Fibroblast of peridontal ligament (primary cell): Measurements from ENCODE around the gene NTSR2.

ENCODE experiments used
- DNase-seq: peaks from one replicate; pipeline ENCODE4 v3.0.0-alpha.2; 2010; ENCODE audit errors: extremely low read depth

NTSR2 gene, protein sequence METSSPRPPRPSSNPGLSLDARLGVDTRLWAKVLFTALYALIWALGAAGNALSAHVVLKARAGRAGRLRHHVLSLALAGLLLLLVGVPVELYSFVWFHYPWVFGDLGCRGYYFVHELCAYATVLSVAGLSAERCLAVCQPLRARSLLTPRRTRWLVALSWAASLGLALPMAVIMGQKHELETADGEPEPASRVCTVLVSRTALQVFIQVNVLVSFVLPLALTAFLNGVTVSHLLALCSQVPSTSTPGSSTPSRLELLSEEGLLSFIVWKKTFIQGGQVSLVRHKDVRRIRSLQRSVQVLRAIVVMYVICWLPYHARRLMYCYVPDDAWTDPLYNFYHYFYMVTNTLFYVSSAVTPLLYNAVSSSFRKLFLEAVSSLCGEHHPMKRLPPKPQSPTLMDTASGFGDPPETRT

DNA sequence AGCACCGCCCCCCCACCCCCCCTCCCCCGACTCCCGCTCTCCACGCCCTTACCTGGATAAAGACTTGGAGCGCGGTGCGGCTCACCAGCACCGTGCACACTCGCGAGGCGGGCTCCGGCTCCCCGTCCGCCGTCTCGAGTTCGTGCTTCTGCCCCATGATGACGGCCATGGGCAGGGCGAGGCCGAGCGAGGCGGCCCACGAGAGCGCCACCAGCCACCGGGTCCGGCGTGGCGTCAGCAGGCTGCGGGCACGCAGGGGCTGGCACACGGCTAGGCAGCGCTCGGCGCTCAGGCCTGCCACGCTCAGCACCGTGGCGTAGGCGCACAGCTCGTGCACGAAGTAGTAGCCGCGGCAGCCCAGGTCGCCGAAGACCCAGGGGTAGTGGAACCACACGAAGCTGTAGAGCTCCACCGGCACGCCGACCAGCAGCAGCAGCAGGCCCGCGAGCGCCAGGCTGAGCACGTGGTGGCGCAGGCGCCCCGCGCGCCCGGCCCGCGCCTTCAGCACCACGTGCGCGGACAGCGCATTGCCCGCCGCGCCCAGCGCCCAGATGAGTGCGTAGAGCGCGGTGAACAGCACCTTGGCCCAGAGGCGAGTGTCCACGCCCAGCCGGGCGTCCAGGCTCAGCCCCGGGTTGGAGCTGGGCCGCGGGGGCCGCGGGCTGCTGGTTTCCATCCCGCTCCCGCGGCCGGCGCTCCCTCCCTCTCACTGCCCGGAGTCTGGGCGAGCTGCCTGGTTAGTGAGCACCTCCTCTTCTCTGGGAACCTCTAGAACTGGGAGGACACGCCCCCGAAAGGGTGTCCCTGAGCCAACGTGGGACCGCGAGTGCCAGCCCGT is at the start of gene NTSR2:
TSS of gene NTSR2 (minus strand) at position 742 of the 838 bp plus-strand sequence. CDS start at position 676, 66 bp downstream.
- peak; percentile 34 for DNase-seq

DNA sequence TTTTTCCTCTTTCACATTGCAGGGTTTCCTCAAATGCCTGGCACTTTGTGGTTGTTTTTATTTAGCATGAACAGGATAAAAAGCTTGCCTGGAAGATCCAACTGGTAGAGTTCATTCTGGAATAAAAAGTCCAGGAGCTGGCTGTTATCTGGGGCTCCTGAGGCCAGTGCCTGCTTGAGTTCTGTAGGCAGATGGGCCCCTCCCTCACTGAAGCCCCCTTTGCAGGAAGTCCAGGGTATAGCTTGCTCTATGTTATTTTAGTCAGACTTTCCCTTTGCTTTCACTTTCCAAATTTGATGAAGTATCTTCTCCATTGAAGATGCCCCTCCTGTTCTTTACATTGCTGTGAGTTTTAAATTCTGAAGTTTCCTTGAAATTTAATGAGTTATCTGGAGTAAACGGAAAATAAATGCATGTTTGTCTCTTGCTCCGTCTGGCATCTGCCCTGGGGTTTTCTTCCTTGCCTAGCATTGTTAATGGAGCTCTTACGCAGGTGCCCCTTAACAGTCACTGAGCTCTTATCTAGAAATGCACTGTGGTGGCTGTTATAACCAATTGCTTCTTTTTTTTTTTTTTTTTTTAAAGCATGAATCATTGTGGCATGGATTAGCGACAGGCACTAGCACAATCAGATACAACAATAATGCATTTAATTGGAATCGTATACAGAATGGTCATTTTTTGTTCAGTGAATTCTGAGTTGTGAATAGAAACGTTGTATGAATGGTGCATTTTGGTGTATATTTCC is 49.4 kb upstream of the NTSR2 start:
- no peak for DNase-seq

DNA sequence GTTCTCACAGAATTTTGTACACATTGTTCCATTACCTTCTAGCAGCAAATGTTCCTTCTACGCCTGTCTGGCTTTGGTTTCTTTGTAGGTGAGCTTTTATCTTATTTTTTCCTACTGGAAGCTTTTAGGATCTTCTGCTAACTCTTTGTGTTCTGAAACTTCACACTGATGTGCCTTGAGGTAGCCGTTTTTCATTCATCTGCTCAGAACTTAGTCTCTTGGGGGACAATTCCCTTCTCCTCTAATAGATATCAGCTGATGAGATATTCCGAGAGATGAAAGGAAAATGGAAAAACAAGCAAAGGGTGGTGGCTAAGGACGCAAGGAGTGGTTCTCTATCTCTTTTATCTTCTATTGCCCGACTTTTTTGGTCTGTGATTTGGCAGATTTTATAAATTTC is 48.6 kb upstream of the NTSR2 start:
- DNase-seq: no peak

DNA sequence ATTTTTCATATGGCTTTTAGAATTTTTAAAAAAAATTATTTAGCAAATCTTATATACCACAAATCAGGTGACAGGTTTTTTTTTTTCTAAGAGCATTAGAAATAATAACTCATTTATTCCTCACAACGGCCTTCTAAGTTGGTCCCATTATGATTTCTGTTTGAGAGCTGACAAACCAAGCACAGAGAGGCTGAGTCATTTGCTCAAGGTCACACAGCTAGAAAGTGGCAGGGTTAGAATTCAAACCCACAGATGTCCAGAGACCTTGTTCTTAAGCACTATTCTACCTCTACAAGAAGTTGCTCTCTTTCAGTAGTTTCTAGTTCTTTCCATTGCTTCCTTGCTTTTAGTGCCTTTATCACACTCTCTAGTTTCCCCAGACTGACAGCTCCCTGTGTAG is 47.6 kb upstream of the NTSR2 start:
- DNase-seq: no peak

DNA sequence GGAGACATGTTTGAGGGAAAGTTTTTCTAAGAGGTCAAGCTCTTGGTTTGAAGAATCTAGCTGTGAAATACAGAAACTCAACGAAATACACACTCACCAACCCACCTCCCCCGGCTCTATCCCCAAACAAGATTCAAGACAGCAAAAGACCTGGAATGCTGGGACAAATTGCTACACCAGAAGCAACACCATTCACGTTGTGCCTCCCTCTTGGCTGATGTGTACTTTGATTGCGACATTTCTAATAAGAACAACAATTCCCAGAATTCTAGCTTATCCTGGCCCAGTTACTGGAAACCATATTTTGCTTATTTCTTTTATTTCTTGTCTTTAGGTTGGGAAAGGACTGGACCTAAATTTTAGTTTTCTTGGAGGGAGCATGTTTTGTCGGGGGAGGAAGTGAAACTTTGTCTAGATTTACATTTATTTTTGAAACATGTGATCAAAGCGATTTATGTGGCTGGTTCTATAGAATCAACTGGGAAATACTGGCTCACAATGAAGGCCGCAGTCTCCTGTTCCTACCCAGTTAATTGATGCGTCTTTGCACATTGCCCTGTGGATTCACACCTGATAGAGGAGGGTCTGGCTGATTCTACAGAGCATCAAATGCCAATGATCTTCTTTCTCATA is 46.8 kb upstream of the NTSR2 start:
- peak; percentile 69 for DNase-seq

DNA sequence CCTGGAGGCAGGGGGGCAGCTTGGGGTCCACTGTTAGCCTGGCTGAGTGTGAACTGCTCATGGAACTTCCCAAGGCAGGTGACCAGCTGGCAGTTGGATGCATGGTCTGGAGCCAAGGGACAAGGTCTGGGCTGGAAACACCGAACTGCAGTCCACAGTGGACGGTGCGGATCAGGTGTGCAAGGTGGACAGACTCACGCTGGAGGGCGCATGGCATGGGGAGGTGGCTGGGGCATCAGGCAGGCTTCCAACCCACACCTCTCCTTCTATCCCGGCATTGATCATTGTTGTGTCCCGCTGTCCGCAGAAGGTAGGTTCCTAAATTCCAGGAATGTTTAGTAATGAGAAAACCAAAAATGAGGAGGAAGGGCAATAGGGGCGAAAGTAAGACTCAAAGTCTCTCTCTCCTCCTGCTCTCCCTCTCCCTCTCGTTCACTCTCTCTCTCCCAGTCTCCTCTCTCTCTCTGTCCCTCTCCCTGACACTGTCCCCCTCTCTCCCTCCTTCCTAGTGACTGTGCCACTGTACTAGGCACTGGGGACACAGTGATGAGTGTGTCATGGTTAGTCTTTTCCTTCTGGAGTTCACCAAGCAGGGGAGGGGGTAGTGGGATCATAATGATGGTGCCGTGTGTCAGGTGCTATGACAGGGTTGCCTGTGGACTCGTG is 46.1 kb upstream of the NTSR2 start:
- DNase-seq: no peak

DNA sequence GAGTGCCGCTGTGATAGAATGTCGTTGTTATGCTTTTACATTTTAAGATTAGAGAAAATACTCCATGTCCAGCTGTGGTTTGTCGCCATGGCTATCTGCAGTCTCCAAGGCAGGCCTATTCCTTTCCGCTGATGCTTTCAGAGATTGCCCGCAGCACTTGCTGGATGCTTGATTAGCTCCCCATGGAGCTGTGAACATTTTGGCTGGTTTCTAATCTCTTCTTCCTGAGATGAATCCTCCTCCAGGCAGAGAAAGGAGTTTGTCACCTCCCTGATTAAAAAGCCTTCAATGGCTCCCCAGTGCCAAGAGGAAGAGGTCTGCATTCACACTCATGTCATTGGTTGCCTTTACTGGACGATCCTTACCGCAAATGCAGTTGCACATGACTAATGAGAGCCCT is 43.8 kb upstream of the NTSR2 start:
- DNase-seq: no peak

DNA sequence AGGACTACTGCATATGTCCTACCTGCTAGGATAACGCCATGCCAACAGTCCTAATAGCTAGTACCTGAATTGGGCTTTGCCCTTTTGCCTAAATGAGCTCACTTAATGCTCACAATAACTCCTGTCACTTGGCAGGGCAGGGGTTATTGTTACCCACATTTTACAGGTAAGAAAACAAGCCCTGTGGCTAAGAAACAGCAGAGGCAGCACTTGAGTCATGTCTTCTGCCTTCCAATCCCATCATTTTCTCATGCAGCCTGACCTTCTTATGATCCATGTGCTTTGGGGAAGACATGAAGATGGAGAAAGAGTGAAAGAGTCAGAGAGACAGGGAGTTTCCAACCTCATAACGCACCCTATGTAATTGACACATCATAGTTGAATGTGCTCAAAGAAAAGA is 42.9 kb upstream of the NTSR2 start:
- DNase-seq: no peak

DNA sequence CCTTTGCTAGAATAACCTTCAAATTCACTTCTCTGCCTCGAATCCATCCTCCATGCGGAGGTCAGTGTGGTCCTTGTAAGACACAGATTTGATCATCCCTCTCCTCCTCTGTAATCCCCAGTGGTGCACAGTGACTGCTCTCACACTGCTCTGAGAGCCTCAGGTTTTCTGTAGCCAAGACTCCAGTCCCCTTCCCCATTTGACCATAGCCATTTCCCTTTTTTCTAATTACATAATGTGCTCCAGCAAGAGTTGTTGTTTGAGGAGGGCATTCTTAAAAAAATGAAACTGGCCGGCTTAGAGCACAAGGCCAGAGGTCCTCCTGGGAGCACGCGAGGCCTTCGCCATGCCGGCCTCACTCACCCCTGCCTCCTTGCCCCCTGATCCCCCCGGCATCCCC is 41.8 kb upstream of the NTSR2 start:
- no peak for DNase-seq

DNA sequence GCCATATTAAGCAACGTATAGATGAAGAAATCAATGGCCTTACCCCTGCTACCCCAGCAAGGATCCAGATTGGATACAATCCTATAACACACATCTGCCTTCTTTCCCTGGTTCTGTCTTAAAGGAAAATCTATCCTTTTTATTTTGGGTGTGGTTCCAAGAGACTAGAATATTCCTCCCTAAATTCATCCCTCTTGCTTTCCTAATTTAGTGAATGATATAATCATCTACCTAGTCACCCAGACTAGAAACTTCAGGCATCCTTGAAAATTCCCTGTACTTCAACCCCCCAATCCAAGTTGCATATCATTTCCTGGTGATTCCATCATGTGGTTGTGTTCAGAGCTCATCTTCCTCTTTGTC is 41.3 kb upstream of the NTSR2 start:
- no peak for DNase-seq

DNA sequence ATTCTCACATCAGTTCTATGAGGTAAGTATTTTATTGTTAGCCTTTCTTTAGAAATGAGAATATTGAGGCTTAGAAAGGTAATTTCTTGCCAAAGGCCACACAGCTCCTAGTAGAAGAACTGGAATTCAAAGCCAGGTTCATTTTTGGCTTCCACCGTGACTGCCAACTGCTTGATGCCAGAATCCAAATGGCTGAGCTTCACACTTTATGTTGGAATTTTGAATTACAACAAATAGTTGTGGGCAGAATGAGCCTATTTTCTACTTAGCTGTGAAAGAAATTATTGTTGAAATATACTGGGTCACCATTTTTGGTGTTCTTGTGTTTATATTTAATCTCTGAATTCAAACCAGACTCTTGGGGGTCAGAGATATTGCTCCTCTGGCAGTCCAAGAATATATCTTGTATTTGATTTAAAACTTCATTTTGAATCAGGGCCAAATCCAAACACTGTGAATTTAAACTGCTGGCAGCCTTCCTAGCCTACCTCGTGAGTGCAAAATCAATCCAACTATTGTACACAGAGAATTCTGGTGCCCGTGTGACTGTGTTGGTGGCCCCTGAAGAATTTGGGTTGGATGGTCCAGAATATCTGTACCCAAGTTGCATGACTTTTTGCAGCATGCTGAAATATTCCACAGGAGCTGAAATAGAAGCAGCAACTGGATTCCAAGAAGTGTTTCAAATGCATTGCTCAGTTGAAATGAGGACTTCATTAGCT is 40.8 kb upstream of the NTSR2 start:
- DNase-seq: peak; percentile 65

DNA sequence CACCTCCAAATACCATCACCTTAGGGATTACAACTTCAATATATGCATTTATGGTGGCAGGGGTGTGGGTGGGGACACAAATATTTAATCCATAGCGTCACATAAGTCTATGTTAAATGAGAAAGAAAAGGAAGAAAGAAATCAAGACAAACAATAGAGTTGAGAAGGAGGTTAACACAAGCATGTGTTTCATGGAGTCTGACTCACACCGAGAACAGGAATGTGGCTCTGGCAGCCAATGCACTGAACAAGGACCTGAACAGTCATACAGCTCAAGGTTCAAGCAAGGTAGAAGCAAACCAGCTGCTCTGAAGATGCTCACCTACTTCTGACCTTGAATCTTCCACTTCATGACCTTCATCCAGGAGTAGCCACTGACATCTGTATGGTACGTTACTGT is 40.2 kb upstream of the NTSR2 start:
- peak; percentile 76 for DNase-seq

DNA sequence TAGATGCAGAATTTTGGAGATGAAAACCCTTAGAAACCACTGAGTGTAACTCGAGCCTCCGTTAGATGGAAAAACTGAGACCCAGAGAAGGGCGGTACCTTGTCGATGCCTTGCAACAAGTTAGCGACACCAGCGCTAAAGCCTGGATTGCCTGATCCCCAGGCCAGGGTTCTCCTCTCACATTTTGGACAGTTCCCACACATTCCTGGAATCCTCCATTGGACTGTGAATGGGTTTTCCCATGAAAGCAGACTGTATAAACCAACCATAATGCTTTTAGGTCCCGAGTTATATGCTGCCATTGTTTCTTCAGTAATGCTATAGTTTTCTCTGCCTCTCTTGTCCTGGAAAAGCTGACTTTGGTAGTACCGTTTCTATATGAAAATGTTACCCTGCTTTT is 39.3 kb upstream of the NTSR2 start:
- DNase-seq: no peak

DNA sequence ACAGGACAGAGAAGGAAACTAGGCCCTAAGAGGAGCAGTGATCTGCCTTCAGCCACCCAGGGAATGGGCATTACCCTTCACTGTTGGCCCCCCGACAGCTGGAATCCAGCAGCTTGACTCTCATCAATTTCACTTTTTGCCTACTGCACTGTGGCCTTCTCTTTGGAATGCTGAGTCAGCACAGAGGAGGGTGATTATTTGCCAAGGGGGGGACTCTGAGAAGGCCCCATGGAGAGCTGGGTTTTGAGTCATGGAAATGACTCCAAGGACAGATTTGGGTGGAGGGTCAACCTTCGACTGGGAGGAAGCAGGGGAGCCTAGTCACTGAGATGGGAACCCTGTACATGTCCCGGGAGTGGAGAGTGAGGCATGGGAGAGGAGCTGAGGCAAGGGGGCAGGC is 38.1 kb upstream of the NTSR2 start:
- DNase-seq: peak; percentile 25

DNA sequence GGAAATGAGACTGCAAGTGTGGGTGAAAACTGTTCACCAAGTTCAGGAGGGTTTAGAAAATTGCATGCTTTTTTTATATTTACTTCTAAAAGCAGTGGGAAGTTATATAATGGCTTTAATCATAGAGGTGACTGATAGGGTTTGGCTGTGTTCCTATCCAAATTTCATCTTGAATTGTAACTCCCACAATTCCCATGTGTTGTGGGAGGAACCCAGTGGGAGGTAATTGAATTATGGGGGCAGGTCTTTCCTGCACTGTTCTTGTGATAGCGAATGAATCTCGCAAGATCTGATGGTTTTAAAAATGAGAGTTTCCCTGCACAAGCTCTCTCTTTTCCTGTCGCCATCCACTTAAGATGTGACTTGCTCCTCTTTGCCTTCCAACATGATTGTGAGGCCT is 35.7 kb upstream of the NTSR2 start:
- no peak for DNase-seq

DNA sequence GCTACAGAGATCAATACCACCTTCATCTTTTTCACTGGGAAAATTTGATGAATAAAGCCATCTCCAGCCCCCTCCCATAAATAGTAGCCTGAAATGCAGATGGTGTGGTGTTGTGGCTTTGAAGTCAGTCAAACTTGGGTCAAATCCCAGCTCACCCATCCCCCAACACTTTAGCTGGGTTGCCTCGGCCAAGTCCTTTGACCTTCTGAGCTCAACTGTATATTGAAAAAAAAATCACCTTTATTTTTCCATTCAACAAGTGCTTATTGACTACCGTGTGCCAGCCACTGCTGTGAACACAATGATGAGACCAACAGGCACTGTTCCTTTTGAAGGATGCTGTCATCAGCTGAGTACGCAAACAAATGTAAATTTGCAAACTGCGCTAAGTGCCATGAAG is 35.1 kb upstream of the NTSR2 start:
- no peak for DNase-seq

DNA sequence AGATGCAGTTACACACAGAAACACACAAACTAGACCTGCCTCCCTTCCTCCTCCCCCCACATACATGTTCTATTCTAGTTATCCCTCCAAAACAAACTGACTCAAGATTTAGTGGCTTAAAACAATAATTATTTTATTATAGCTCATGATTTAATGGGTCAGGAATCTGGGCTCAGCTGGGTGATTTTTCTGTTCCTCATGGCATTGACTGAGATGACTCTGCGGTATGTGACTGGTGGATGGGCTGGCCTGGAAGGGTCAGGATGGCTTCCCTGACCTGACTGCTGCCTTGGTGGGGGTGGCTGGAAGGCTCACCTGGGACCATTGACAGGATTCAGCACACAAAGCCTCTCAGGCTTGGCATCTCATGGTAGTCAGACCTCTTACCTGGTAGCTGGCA is 33.7 kb upstream of the NTSR2 start:
- peak; percentile 49 for DNase-seq

DNA sequence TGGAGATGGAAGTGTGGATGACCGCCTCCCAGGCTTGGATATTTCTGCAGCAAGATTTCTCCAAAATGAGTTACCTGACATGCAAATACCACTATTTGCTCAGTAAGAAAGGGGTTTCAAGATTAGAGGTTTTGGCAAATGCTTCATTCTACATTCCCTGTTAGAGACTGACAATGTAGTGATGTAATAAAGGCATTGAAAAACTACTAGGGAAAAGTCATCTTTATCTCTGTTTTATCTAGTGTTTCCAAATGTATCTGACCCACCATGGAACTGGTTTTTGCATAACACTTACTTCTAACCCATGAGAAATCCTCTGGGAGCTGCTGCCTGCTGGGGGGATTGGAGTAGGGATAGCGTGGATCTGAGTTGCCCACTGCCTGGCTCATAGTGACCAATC is 33.0 kb upstream of the NTSR2 start:
- DNase-seq: no peak

DNA sequence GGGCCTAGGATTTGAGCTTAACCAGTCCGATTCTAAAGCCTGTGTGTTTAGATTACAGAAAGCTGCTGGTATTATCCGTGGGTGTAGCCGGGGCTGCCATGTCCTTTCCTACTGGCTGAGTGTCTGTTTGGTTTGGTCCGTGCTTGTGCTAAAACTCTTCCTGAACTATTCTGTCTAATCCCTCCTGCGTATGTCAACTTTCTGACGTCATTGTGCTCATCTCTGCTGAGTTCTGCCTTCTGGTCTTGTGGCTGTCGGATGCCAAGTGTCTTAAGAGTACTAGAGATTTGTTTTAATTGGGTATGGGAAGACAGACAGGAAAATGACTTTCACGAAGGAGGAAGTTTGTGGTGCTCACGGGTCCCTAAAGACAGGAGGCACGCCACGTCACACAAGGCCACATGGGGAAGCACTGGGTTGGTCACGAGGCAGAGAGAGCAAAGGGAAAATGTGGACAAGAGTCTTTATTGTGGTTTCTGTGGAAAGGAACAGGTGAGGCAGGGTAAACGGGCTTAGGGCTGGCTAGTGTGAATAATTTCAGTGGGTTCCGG is 31.8 kb upstream of the NTSR2 start:
- DNase-seq: no peak

DNA sequence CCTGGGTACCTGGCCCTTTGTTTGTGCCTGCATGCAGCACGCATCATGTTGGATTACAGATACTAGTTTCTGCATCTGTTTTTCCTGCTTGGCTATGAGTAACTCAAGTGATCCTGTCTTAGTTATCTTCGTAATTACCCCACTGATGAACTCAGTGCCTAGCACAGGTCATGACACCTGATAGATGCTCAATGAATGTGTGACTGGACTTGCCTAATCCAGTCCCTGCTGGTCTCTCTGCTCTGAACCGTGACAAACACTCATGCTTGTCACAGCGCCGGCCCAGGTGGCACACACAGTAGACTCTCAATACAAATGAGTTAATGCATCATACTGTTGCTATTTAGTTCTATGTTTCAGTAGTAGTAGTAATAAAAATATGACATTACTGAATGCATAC is 31.2 kb upstream of the NTSR2 start:
- no peak for DNase-seq
